ENCODE measurements around the gene WFIKKN1. TPM values are rescaled to one million over a fixed set of nuclear protein-coding genes. Genes with fewer than 3 reads are reported as not detected.

Gene WFIKKN1
- total RNA-seq, 1 donor from 2014 or later: 0.47 TPM

- H3K4me3 Mint-ChIP-seq (ENCODE audit: unreplicated experiment): no peak overlapping the region
- peak overlapping the region; percentile 5 for H3K27ac Mint-ChIP-seq (ENCODE audit: unreplicated experiment)
- H3K27me3 Mint-ChIP-seq (ENCODE audit: low read depth): no peaks in the 10 kb centered on the region
These were observed 2.3 kb upstream of the WFIKKN1 start for GRCh38 chr16:628321-629061.

DNA sequence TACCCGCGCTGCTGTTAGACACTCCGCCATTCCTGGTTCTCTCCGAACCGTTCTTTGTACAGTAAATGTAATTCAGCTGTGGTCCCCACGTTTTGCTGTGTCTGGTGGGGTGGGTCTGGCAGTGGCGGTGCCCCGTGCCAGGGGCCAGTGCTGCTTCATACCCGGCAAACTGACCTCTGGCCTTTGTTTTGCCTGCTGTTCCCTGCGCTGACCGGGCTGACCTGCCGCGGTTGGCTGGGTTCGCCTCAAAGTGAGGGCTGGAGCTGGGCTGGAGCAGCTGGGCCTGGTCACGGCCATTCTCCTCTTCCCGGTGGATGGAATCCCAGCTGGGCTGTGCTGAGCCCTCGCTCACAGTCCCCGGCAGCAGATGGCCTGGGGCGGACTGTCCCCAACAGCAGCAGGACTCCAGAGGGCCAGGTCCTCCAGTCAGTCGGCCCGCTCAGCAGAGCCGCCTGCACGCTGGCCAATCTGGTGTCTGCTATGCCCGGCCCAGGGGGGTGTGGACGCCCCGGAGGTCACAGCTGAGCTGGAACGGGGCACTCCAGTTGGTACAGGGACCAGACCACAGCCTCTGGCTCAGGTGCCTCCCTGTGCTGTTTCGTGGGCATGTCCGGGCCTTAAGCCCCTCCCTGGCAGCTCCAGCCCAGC, 1.5 kb upstream of the WFIKKN1 start:
- no peak overlapping the region for H3K4me3 Mint-ChIP-seq (ENCODE audit: unreplicated experiment)
- no peaks in the 10 kb centered on the region for H3K9me3 Mint-ChIP-seq (ENCODE audit: low read depth)
- no peak overlapping the region for H3K27ac Mint-ChIP-seq (ENCODE audit: unreplicated experiment)
- H3K36me3 Mint-ChIP-seq (ENCODE audit: low read depth): peaks cover 2% of the 10 kb centered on the region
- no peak for TF ChIP-seq CTCF (IDR thresholded peaks at IDR 0.05)
- H3K27me3 Mint-ChIP-seq (ENCODE audit: low read depth): no peaks in the 10 kb centered on the region
- DNase-seq (ENCODE audit: low spot score): no peak
- peaks cover 25% of the 10 kb centered on the region for H3K4me1 Mint-ChIP-seq (ENCODE audit: low read depth)

More at GRCh38 chr16:628321-629061, 2.3 kb upstream of the WFIKKN1 start:
- Mint-ChIP-seq H3K36me3 (ENCODE audit: low read depth) (peaks cover 2% of the 10 kb centered on the region), H3K9me3 (ENCODE audit: low read depth) (no peaks in the 10 kb centered on the region), H3K4me1 (ENCODE audit: low read depth) (peaks cover 25% of the 10 kb centered on the region)
- no peak for TF ChIP-seq CTCF (IDR thresholded peaks at IDR 0.05)
- DNase-seq (ENCODE audit: low spot score): no peak

DNA sequence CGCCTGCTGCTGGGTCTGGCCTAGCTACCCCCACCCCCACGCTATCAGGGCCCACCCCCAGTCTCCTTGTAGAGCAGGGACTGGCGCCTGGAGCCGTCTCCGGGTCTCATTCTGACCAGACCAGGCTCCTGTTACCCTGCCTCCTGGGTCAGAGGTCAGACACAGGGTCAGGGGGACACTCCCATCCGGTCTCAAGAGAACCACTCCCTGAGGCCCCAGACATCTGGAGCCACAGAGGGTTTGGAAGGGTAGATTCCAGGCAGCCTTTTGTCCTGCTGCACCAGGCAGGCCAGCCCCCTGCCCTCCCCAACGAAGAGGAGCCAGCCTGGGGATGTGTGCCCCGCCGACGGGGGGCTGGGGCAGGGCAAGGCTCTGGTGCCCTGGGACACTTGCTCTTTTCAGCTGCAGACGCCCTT, 944 bp upstream of the WFIKKN1 start:
- Mint-ChIP-seq H3K27me3 (ENCODE audit: low read depth) (no peaks in the 10 kb centered on the region), H3K9me3 (ENCODE audit: low read depth) (no peaks in the 10 kb centered on the region), H3K4me1 (ENCODE audit: low read depth) (peaks cover 27% of the 10 kb centered on the region), H3K4me3 (ENCODE audit: unreplicated experiment) (no peak overlapping the region), H3K36me3 (ENCODE audit: low read depth) (peaks cover 2% of the 10 kb centered on the region), H3K27ac (ENCODE audit: unreplicated experiment) (no peak overlapping the region)
- no peak for DNase-seq (ENCODE audit: low spot score)
- TF ChIP-seq CTCF (IDR thresholded peaks at IDR 0.05): no peak

GRCh38 chr16:630249-630814, 453 bp upstream of the WFIKKN1 start:
- H3K36me3 Mint-ChIP-seq (ENCODE audit: low read depth): peaks cover 2% of the 10 kb centered on the region
- no peak for DNase-seq (ENCODE audit: low spot score)
- H3K27ac Mint-ChIP-seq (ENCODE audit: unreplicated experiment): no peak overlapping the region
- no peaks in the 10 kb centered on the region for H3K27me3 Mint-ChIP-seq (ENCODE audit: low read depth)
- peaks cover 30% of the 10 kb centered on the region for H3K4me1 Mint-ChIP-seq (ENCODE audit: low read depth)
- no peak for TF ChIP-seq CTCF (IDR thresholded peaks at IDR 0.05)
- no peaks in the 10 kb centered on the region for H3K9me3 Mint-ChIP-seq (ENCODE audit: low read depth)
- no peak overlapping the region for H3K4me3 Mint-ChIP-seq (ENCODE audit: unreplicated experiment)

- no peak for TF ChIP-seq CTCF (IDR thresholded peaks at IDR 0.05)
- no peak for DNase-seq (ENCODE audit: low spot score)
- no peaks in the 10 kb centered on the region for H3K9me3 Mint-ChIP-seq (ENCODE audit: low read depth)
- H3K4me3 Mint-ChIP-seq (ENCODE audit: unreplicated experiment): no peak overlapping the region
- no peak overlapping the region for H3K27ac Mint-ChIP-seq (ENCODE audit: unreplicated experiment)
- no peaks in the 10 kb centered on the region for H3K27me3 Mint-ChIP-seq (ENCODE audit: low read depth)
- H3K36me3 Mint-ChIP-seq (ENCODE audit: low read depth): no peaks in the 10 kb centered on the region
- peaks cover 27% of the 10 kb centered on the region for H3K4me1 Mint-ChIP-seq (ENCODE audit: low read depth)
These were observed 1.1 kb downstream of the WFIKKN1 start for GRCh38 chr16:631808-632358.
